LNCAP (cell line): ENCODE results near the gene PHF23.

Source experiments
- CTCF ChIP-seq: fragments of 450-650 bp; IDR thresholded peaks from 2 replicates; pipeline ENCODE4 v1.5.1; 2017; ENCODE audit warnings: mild to moderate bottlenecking

The PHF23 gene

GRCh38 chr17:7218758-7219157, 20.5 kb downstream of the PHF23 start:
- no peak for TF ChIP-seq CTCF

GRCh38 chr17:7218166-7218565, 21.1 kb downstream of the PHF23 start:
- no peak for TF ChIP-seq CTCF

- no peak for TF ChIP-seq CTCF
These were observed 21.9 kb downstream of the PHF23 start for GRCh38 chr17:7217113-7217987.

- no peak for TF ChIP-seq CTCF
These were observed 22.8 kb downstream of the PHF23 start for GRCh38 chr17:7216242-7217112.

GRCh38 chr17:7215652-7216180, 23.5 kb downstream of the PHF23 start:
- no peak for TF ChIP-seq CTCF

GRCh38 chr17:7215136-7215638, 24.1 kb downstream of the PHF23 start:
- TF ChIP-seq CTCF: no peak
